Activated CD4-positive, alpha-beta T cell treated with anti-CD3 and anti-CD28 coated beads, Interleukin-2, amount 50 U/mL, for 24 hours (primary cell): ENCODE data around the gene PRKX.
A peak's percentile ranks its signal among the peaks of the same experiment; 100 is the strongest.
"Not testable (repeated sequence)": the region's sequence is repeated elsewhere in the genome, so short reads cannot be mapped to it uniquely, and the experiment has no call there.

Source experiments
- DNase-seq, 2 donors: peaks; one replicate each; pipeline ENCODE4 v3.0.0-alpha.2; 2020; ENCODE audit warnings: low read depth in 1 of 2, low spot score in 1 of 2

Gene PRKX

DNA sequence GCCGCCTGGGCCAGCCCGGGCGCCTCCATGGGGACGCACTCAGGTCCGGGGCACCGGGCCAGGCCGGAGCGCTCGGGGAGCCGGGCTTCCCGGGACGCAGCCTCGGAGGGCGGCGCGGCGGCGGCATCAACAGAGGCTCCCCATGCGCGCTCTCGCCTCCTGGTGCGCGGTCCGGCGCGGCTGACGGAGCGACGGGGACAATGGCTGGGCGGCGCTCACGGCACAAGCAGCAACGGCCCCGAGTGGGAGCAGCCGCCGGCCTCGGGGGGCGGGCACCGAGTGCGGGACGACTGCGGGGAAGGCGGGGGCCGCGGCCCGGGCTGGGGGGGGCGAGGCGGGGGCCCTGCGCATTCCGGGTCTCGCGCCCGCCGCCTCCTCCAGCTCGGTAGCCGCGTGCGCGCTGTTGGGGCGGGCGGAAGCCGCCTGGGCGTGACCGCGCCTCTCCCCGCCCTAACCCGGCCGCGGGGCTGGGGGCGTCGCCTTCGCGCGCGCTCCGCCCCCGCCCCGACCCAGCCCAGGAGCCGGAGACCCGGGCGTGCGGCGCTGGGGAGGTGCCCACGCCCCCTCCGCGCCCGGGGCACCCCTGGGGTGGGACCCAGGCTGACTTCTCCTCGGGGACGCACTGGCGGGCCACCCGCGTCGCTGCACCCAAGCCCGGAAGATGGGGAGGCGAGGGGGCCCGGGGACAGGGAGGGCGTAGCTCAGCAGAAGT is at the start of gene PRKX:
Gene PRKX (minus strand): TSS at position 425 of the 712 bp plus-strand sequence. CDS start 396 bp downstream, at position 29.
- peak; percentile 20 to 40 for DNase-seq

DNA sequence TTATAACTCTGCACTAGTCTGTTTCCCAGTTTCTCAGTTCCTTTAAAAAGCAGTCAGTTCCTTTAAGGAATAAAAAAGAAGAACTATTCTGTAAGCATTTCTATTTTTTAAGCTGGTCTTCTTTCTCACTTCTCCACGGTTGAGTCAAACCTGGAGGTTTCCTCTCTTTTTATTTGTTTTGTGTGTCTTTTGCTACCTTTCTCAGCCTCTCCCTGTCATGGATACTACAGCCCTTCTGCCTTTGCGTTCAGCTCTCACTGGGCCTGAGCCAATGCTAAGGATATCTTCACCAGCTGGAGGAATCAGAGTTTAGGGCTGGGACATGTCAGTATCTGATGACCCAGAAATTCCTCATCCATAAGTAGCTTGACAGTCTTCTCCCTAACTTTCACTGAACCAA is 49.7 kb upstream of the PRKX start:
- no peak for DNase-seq

DNA sequence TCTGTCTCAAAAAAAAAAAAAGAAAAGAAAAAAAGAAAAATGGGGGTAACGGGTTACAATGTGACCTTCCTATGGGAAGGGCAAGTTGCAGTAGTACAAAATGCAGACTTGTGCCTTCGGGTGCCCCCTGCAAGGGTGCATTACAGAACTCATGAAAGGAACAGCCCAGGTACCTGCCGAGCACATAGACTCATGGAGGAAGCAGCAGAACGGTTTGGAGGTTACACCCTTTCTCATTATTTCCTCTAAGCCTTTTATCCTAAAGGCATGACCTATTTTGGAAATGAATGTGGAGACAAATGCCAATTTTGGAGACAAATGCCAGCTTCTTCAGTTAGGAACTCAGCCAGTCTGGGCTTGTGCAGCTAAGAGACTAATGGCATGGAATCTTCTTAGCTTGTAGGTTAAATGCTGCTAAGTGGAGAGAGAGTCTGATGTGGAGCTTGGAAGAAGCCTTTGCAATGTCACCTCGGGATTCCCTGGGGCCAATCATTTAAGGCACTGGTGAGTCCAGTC is 44.1 kb upstream of the PRKX start:
- no peak for DNase-seq

DNA sequence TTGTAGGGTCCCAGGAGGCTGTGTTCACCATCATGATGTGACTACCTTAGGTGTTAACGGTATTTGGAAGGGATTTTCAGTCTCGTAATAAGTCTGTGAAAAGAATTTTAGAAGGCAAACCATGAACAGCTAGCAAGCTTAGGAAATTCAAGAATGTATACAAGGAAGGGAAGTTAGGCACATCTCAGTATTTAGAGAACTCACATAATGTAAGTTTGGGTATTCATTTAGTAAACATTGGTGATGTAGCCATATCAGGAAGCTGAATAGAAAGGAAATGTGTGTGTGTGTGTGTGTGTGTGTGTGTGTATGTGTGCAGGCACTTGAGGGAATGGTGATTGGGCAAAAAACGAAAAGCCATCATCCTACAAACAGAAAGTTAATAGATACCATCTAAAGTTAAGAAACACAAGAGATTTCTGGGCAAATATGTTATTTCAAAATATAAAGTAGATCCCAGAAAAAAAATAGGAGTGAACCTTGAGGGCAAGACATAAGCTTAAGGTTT is 34.7 kb upstream of the PRKX start:
- no peak for DNase-seq

DNA sequence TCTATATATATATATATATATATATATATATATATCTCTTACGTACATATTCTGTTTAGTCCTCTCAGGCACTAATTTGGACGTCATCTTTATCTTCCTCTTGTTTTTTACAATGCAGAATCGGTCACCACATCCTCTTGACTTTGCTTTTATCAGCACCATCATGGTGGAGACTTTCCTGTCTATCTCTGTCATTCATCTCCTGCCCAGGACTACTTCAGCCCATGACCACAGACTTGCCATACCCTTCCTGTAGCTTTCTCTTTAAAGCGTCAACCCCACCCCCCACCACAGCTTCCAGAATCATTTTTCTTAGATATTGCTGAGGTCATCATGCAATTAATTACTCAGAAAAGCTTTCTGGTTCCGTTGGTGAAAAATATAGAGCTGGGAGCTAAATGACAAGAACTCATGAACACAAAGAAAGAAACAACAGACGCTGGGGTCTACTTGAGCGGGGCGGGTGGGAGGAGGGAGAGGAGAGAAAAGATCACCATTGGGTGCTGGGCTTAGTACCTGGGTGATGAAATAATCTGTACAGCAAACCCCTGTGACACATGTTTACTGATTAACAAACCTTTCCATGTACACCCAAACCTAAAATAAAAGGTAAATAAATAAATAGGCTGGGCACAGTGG is 30.5 kb upstream of the PRKX start:
- no peak for DNase-seq

DNA sequence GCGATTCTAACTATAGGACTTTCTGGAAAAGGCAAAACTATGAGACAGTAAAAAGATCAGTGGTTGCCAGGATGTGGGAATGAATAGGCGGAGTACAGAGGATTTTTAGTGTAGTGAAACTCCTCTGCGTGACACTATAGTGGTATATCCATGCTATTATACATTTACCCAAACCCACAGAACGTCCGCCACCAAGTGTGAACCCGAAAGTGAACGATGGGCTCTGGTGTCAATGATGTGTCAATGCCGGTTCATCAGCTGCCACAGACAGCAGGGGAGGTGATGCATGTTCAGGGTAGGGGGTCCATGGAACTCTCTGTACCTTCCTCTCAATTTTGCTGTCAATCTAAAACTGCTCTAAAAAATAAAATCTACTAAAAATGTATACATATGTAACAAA is 27.5 kb upstream of the PRKX start:
- not testable (repeated sequence) for DNase-seq

DNA sequence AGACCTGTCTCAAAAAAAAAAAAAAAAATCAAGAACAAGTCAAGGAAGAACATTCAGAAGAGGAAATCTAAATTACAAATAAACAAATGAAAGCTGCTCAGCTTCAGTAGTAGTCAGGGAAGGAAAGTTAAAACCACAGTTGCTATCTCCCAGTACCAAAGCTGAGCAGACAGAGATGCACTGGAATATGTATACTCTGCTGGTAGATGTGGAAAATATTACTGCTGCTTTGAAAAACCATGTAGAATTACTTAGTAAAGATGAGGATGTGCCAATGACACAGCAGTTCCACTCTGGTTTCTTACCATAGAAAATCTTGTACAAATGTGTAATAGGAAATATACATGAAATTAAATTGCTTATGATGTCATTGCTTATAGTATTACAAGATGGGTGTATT is 25.1 kb upstream of the PRKX start:
- no peak for DNase-seq

DNA sequence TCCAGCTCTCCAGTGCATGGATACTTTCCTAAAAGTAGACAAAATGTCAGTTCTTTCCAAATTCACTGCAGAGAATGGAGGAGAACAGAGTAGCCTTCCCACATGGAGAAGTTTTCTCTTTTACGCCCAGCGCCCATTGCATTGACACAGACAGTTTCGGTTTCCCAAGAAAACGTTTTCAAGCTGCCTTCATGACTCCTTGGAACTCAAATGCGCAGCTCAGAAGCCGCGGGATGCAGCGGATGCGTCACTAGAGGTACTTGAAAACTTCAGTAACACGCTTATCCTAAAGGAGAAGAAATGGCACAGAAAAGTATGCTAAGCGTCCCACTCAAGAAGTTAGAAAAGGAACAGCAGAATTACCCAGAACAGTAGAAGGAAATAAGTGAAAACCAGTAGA is 23.1 kb upstream of the PRKX start:
- not testable (repeated sequence) for DNase-seq

DNA sequence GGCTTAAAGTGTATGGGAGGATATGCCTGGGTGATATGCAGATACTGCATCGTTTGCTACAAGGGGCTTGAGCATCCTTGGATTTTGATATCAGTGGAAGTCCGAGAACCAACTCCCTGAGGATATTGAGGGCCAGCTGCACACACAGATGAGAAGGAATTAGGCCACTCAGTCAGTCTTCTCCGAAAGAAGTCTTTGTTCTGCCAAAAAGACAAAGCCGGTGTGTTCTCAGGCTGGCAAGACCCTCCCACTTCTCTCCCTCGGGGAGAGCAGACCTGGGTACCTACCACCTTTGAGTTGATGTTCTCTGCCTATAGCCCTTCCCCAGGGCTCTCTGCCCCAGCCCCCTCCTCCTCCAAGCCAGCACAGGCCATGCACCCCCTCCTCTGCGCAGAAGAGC is 22.4 kb upstream of the PRKX start:
- DNase-seq: not testable (repeated sequence)

DNA sequence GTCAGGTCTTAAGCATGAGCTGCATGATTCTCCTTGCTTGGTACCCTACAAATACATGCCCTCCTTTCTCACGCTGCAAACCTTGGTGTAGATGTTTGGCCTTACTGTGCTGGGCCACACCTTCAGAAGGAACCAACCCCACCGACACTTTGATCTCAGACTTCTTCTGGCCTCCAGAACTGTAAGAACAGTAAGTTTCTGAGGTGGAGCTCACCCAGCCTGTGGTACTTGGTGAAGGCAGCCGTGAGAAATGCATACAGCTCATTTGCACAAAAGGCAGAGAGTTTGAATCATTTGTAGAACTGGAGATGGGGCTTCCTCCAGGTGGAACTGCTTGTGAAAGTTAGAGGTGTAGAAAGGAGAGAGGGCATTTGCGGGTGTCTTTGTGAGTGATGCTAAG is 21.0 kb upstream of the PRKX start:
- DNase-seq: not testable (repeated sequence)

DNA sequence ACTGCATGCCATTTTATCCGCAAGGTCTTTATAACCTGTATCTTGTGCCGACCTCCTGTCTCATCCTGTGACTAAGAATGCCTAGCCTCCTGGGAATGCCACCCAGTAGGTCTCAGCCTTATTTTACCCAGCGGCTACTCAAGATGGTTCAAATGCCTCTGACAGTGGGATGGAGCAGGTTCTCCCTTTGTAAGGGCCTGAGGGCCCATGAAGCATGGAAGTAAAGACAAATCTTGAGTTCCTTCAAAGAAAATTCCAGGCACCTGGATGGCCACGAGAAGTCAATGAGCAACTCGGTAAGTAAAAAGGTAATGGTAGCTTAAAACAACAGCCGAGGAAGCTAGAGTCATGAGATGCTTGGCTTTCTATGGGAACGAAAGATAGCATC is 19.6 kb upstream of the PRKX start:
- DNase-seq: no peak

DNA sequence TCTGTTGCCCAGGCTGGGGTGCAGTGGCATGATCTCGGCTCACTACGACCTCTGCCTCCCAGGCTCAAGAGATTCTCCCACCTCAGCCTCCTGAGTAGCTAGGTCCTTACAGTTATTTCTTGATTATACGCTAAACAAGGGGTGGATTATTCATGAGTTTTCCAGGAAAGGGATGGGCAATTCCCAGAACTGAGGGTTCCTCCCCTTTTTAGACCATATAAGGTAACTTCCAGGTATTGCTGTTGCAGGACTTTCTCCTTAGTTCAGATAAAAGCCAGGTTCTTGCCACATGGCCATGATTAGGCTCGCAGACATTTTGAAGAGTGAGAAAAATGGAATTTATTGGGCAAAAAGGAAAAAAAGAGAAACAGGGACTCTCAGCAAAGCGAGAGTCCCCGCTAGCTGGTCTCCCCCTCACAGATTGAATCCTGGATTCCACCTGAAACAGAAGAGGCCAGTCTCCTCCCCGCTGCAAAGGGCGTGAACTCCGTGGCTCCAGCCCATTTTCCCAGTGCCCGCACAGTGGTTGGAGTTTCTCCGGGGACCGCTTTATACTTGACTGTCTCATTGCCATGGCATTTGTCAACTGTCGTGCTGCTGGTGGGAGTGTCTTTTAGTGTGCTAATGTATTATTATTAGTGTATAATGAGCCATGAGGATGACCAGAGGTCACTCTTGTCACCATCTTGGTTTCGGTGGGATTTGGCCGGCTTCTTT is 19.0 kb upstream of the PRKX start:
- DNase-seq: not testable (repeated sequence)

DNA sequence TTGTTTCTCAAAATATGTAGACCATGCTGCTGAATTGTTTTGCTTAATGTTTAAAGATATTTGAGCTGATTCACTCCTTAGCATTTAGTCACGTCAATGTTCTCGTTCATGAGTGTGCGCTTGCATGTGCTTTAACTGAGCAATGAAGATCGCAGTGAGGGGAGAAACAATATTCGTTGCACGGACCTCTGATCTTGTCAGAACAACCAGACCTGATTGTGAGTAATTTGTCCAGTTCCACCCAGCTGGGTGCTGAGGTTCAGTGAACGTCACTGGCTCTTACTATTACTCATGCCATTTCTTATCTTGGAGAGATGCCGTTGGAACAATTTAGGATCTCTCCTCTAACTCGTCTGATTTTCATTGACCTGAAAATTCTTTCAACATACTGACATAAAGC is 15.0 kb upstream of the PRKX start:
- no peak for DNase-seq

DNA sequence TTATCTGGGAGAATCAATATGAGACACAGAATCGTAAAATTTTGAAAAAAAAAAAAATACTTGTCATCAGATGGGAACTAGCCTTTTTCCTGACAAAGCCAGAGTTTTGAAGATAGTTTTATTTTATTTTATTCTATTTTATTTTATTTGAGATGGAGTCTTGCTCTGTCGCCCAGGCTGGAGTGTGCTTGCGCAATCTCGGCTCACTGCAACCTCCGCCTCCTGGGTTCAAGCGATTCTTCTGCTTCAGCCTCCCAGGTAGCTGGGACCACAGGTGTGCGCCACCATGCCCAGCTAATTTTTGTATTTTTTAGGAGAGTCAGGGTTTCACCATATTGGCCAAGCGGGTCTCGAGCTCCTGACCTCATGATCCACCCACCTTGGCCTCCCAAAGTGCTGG is 10.0 kb upstream of the PRKX start:
- not testable (repeated sequence) for DNase-seq

DNA sequence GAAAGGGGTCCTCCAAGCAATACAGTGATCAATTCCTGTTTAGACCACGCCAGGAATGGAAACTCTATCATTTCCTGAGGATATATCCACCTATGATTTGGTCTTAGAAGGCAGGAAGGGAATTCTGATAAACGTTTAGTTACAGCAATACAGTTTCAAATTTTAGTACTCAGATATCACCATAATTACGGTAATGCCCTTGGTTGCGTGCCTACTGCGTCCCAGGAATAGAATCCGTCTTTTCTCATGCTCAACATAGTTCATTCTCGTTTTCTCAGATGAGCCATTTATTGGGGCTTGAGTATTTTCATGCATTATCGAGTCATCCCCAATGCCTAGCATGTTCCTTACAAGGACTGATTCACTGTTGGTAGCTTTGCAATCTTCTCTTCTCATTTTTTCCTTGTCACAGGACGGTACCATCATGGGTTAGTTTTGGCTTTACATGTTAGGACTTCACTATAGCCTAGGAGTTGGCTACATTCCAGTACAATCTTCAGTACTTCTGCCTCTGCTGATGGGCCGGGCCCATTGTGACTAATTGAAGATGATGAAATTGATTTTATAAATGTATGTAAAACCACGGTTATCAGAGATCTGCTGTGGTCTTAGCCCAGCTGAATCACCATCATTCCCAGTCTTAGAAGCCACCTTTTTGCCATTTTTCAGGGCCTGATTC is 4.4 kb upstream of the PRKX start:
- DNase-seq: no peak

DNA sequence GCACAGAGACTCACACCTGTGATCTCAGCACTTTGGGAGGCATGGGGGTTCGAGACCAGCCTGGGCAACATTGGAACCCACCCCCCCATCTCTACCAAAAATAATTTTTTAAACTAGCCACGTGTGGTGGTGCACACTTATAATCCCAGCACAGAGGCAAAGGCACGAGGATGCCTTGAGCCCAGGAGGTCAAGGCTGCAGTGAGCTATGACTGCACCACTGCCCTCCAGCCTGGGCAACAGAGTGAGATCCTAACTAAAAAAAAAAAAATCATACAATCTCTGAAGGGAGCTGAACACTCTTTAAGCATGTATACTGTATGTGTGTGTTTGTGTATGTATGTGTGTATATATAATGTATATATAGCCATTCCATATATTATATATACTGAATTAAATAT is 2.5 kb upstream of the PRKX start:
- no peak for DNase-seq

DNA sequence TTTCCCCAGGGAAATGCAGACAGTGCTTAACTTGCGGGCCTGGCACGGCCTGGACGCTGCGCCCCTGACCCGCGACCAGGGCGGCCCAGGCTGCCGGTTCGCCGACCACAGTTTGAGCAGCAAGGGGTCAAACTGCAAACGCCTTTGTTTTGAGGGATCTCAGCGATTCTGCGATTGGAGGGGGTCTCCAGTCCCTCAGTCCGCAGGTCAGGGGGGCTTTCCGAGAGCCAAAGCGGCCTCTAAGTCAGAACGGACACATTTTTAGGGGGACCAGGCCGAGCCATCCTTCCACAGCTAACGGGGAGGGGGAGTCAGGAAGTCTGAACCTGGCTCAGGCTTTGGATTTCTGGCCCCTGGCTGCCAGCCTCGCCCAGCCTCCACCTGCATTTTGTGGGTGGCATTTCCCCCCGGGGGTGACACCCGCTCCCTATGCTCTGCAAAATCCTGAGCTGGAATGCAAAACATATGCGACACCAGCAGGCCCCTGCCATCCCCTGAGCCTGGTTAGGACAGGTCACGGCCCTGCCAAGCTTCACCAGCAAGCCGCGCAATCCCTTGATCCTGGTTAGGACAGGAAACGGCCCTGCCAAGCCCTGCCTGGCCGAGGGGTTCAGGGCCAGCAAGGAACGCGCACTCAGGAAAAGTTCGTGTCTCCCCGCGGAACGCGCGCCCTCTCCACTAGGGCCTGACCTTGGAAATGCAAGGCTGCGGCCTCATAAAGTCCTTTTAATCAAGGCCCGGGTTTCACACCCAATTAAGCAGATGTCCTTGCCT is 1.4 kb upstream of the PRKX start:
- not testable (repeated sequence) for DNase-seq

DNA sequence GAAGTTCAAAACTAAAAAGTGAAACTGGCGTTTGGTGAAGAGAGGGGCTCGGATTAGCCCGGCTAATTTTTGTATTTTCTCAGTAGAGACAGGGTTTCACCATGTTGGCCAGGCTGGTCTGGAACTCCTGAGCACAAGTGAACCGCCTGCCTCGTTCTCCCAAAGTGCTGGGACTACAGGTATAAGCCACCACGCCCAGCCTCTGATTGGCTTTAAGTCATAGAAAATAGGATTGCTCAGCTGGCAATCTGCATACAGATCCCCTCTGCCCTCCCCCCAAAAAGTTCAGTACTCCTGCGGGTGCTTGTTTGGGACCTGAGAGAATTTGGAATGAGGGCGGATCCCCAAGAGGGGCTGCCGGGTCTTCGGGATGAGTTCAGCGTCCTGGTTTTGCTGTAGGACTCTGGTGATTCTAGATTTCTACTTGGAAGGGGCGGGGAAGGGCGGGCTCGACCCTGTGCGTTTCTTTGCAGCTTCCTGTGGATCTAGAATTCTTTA is 537 bp upstream of the PRKX start:
- no peak for DNase-seq

DNA sequence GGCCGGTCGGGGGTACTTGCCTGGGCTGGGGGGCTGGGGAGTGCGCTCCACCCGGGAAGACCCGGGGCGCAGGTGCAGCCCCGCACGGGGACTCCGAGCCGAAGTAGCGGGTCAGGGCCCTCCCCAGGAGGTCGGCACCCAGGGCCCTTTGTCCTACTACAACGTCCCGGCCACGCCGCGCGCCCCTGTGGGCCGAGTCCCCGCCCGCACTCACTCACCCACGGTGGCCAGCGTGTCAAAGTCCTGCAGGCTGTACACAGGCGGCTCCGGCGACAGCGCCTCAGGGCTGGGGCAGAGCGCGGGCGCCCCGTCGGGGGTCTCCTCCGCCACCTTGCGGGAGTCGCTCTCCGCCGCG is 602 bp downstream of the PRKX start:
- DNase-seq: no peak

DNA sequence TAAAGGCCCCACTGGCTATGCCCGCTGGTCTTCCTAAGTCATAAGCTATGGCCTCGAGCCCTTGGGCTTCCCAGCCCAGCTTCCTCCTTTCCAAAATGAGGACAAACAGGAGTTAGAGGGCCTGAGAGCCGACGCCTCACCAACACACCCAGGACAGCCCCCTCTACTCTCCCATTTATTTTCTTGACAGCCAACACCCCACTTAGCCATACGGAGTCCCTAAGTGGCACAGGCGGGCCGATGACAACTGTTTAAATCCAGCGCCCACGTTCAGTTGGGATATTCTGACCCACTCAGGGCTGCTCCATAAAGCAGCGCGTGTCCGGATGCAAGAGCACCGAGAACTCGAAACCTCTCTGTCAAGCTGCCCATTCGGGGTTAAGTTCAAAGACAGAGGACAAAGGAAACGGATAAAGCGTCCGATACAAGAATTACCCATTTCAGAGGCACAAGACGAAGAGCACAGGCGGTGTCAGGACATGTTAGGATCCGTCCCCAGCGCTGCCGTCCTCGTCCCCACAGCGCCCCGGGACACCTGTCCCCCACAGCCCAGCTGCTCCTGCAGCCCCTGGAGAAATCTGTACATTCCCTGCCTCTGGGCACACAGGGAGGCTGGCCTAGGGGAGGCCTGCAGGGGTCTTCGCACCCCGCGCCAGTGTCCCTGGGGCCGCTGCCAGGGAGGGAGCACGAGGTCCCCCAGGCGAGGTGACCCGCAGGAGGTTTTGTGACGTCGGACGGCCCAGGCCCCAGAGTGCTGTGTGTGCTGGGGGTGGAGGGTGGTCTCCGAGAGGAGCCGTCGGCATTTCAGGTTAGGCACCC is 1.2 kb downstream of the PRKX start:
- no peak for DNase-seq
